CD4-positive, alpha-beta T cell treated with Interleukin-12 subunit alpha and Interleukin-12 subunit beta, for 1 hour (primary cell): Measurements from ENCODE around the gene RHBDF2.

Experiments
- DNase-seq: peaks from one replicate; pipeline ENCODE4 v3.0.0-alpha.2; 2020

RHBDF2 gene

DNA sequence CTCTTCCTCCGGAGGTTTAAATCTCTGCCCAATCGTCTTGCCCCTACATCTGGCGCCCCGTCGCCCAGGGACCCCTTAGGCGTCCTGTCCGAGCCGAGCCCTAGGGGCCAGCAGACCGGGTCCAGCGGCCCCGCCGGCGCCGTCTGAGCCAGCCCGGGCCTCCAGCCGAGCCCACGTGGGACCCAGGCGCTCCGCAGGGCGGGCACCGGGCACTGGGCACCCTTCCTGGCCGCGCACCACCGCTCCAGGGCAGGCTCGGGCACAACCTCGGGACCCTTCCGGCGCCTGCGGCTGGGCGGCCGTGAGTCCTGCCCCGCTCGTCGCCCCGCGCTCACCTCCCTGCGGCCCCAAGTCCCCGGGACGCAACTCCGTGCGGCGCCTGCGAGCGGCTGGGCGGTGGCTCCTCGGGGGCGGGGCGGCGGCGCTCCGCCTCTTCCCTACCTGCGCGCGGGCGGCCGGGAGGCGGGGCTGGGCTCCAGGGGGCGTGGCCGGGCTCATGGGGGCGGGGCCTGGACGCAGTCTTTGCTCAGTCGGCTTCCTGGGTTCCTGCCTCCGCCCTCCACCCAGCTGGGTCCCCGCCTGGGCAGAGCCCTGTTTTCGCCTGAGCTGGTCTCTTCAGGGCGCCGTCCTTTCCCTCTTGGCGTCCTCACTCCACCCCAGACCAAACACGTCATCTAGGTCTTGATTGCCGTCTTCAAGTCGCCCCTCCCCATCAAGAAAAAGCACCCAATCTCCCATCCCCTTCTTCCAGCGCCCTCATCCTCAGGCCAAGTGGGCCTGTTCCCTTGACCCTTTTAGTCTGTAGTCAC is at the start of gene RHBDF2:
Gene RHBDF2, minus strand, starts transcription at position 406 of the 809 bp plus-strand sequence. CDS start 19,899 bp downstream, outside the sequence.
- DNase-seq: peak; percentile 97

DNA sequence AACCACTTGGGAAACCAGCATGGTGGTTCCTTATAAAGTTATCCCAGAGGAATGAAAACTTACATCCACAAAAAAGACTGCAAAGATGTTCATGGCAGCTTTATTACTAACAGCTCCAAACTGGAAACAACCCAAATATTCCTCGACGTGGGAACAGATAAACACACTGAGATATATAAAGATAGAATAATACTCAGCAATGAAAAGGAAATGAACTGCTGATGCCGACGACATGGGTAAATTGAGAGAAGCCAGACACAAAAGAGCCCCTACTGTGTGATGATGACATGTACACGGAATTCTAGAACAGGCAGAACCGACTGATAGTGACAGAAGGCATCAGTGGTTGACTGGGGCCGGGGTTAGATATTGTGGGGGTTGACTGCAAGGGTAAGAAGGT is 48.3 kb upstream of the RHBDF2 start:
- DNase-seq: no peak

DNA sequence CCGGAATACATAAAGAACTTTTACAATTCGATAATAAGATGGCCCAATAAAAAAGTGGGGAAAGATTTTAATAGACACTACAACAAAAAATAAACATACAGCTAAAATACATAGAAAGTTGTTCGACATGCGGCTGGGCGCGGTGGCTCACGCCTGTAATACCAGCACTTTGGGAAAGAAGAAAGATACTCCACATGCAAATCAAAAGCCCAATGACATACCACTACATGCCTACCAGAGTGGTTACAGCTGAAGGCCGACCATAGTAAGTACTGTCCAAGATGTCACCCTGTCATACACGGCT is 47.9 kb upstream of the RHBDF2 start:
- DNase-seq: no peak

DNA sequence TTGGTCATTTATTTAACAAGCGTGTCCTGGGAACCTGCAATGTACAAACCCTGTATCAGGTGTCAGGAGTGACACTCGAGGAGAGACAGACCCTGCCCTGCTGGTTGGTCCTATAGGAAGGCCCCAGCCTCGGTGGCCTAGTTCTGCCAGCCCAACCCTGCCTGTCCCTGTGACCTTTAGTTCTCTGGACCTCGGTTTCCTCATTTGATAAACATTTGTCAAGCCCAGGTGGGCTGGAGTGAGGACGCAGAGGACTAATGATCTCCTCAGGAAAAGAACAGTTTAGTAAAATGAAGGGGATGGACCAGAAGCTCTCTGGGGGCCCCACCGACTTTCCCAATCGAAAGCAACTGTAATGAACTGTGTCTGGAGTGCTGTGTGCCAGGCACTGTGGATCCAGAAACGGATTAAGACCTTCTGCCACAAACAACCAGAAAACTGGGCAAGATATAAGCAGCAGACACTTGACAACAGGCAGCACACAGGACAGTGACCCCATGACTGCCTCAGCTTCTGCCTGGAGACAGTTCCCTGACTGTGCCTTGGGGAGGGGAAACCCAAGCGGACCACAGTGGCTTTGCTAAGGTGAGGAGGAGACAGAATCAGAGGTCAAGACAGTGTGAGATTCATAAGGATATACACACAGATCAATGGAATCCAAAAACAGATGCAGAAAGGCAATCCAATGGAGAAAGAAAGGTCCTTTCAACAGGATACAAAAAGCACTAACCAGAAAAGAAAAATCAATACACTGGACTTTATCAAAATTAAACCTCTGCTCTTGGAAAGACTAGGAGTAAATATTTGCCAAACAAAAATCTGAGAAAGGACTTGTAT is 47.4 kb upstream of the RHBDF2 start:
- no peak for DNase-seq

DNA sequence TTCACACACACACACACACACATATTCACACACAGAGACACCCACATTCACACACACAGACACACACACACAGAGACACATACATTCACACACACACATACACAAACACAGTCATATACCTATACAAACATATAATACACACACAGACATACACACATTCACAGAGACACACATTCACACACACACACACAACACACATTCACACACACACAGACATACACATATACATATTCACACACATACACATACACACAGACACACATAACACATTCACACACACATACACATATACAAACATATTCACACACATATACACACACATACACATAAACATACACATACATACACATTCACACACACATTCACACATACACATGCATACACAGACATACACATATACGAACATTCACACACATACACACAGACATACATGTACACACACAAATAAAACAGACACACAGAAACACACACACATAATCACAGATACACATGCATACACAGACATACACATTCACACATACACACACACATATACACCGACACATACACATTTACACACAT is 46.5 kb upstream of the RHBDF2 start:
- DNase-seq: no peak

DNA sequence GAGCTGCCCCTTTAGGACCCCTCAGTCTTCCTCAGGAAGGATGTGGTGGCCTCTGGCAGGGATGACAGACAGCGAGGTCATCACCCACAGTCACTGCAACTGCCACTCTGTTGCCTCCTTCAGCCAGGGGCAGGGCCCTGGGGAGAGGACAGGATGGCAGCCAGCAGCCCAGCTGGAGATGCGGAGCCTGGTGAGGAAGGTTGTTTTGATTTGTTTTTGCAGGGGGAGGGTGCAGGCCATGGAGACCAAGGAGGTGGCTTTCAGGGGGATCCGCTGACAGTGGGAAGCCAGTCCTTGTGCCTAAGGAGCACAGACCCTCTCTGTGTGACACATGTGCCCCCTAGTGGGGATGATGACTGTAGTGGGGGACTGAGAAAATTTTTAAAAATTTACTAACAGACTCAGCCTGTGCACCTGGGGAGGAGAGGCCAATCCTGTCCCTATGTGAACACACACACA is 46.0 kb upstream of the RHBDF2 start:
- peak; percentile 72 for DNase-seq

DNA sequence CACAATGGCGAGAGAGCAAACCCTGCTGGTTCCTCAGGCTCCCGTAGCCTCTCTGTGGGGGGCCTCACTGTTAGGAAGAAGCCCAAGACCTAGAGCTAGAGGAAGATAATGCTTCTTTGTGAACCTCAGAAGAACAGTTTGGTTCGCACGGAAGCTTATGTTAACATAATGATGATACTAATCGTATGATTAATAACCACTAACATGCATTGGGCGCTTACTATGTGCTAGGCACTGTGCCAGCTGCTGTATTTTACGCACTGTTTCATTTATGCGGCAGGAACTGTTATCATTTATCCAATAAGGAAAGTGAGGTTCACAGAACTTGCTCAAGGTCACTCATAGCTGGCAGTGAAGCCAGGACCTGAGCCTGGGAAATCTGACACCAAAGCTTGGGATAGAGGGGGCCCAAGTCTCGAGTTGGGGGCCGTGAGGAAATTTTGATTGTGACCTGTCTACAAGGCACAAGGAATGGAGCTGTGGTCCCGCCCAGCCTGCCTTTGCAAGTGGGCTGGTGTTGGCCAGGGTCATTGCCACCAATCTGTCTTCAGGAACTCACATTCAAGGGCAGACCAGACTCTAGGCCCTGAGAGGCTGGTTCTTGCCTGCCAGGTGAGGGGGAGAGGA is 45.4 kb upstream of the RHBDF2 start:
- no peak for DNase-seq

DNA sequence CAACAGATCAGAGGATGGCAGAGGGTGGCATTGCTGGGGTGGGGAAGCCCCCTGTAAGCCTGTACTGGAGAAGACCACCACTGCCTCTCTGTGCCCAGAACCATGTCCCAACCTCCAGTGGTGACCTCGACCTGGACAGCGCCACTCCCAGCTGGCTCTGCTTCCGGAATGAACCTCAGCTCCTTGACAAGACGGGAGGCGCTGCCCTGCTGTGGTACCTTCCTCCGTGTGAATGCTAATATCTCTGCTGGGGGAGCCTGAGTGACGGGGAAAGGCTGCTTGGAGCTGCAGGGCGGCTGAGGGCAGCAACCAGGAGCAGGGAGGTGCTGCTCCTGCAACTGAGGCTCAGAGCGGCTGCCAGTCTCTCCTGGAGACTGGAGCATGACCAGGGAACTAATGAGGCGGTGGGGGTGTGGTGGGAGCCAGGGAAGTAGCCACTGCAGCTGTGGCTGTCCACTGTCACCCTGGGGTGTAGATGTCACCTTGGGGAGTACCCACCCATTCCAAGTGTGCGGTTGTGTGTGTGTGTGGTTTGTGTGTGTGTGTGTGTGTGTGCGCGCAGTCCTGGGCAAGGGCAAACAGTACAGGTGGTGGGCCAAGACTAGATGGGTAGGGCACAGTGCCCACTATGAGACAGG is 44.8 kb upstream of the RHBDF2 start:
- no peak for DNase-seq

DNA sequence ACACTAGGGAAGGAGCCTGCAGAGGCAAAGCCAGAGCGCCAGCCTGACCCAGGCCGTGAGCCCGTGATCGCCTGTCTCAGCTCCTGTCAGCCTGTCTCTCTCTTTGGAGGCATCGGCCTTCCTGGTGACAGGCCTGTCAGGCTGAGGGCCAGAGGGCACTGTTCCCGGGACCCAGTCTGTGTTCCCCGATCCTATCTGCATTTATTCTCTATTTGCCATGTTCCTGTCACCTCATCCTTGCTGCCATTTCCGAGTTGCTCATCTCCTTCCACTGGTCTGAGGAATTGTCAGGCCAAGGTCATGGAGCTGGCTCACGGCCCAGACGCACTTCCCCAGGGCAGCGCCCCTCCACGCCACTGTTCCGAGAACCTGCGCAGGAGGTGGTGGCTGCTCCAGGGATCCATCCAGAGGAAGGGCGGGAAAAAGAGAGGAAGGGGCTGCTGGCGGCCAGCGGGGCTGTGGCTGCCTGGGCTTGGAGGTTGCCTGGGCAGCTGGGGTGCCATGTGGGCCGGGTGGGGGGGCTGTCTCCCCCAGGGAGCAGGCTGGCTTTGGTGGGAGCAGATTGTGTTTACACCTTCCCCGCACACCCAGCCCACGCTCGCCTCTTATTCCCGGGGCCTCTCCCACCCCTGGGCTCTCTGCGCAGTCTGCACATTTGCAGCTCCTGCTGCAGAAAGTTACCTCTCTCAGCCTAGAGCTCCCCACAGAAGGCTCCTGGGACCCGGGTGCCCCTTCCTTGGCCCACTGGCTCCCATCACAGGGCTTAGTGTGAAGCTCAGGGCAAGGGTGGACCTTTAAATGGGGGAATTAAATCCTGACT is 43.5 kb upstream of the RHBDF2 start:
- no peak for DNase-seq

DNA sequence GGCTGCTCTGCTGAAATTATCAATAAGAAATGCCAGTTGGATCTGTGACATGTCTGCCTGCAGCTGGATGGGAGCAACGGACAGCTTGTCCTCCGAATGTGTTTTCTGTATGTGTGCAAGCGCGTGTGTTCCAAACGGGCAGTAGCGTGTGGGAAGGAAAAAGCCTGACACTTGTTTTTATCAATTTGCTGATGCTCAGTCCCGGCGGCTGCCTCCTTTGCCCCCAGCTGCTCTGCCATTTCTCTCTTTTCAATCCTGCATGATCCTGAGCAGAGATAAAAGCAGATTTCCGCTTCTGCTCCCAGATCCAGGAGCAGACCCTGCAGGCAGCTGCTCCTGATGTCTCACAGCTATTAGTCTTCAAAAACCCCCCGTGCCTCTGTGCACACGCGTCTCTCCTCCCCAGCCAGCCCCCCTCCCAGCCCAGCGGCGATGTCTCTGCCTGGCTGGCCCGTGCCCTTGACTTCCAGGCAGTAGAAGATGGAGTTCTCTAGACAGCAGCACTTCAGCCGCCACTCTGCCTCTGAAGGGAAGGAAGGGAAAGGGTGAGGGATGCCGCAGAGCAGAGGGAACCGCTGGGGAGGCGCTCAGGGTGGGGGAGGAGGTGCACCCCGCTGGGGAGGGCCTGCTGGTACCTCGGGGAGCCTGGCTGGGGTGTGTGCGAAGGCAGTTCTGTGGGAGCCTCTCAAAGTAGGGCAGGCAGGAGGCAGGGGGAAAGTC is 42.8 kb upstream of the RHBDF2 start:
- no peak for DNase-seq

DNA sequence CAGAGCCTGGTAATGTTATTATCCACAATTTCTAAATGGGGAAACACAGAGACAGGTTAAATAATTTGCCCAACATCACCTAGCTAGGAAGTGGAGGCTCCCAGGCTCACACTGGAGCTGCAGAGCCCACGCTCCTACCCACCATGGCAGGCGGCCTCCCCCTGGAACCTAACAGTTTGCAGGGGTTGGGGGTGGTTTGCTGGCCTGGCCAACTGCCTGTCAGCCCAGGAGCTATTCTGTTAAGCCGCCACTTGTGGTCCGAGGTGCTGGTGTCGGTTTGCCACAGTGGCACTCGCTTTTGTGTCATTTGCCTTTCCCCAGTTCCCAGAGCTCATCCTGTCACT is 42.2 kb upstream of the RHBDF2 start:
- DNase-seq: no peak

DNA sequence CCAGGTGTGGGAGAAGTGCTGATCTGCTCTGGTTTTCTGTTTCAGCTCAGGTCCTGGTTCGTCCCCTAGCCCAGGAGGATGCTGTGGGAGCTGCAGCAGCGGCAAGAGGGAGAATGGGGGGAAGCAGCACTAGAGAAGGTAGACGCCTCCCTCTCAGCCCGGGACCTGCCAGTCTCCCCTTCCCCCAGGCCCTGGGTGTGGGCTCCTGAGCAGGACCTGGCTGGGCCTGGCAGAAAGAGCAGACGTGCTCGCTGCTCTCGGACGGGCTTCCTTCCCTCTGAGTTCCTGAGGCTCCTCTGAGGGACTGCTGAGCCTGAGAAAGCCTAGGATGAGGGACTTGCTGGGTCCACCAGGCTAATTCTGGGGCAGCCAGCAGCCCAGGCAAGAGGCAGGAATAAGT is 41.8 kb upstream of the RHBDF2 start:
- no peak for DNase-seq

DNA sequence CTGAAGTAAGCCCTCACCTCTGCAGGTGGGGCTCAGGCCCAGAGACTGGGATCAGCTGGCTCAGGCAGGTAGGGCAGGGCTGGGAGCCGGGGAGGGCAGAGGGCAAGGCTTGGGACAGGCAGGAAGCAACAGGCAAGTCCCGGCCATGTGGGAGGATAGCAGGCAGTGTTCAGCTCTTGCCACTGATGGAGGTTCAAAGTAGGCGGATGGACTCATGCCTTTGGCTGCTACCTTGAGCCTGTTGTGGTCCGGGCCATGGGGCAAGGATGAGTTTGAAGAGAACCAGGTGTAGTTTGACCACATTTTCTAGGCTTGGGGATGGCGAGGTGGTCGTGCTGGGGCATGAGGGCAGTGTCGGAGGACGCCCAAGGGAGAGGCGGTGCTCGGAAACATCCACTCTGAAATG is 41.3 kb upstream of the RHBDF2 start:
- no peak for DNase-seq

DNA sequence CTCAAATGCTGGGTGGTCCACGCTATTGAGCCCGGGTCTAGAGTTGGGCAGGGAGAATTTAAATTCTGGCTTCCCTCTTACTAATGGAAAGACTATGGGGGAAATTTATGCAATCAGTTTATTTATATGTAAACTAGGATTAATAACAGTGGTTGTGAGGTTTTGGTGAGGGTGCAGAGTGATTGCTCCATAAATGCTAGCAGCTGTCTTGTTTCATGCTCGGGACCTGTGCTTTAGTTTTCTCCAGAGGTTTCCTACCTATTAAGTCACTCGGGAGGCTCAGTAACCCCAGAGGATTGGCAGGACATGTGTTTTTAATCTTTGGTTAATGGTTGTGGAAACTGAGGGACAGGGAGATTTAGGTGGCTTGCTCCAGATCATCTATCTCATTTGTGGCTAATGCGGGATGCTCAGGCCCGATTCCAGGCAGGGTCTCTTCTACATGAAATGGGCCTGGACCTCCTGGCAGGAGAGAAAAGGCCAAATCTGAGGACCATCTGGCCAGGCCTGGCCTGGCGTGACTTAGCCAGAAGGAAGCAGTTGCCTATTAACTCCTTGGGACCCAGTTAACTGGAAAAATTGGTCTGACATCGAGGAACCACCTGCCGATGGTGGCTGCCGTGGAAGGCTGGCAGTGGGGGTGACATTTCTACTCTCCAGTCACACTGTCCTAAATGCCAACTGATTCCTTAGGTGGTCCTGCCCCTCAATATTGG is 40.7 kb upstream of the RHBDF2 start:
- no peak for DNase-seq

DNA sequence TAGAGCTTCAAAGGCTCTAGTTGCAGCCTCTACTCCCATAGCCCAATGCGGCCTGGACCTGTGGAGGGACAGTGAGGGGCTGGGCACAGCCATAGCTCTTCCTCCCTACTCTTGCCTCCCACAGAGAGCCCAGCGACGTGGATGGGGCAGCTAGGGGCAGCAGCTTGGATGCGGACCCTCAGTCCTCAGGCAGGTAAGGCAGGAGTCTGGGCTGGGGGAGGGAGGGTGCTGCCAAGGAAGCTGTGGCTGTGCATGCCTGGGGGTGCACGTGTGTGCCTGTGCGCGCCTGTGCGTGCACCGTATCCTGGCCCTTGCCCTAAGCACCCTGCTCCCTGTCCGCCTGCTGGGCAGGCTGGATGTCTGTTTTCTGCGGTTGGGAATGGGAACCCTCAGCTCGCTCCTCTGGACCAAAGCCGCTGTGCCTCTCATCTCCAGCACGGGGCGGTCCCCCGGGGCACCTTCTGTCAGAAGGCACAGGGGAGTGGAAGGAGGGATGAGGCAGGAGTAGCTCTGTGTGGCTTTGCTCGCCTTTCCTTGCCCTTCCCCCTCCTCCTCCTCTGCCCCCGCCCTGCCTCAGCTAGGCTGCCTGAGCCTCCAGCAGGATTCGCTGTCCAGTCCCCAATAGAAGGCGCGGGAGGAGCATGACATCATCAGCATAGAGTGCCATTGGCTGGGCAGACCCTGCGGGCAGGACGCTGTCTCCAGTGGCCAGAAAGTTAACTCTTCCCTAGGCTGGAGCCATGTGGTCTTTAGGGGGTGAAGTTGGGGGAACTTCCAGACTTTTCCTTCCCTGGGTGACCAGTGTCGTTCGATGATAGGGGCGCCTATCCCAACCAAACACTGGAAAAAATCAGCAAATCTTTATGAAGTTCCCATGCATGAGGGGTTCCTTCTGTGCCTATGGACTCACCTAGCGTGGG is 39.4 kb upstream of the RHBDF2 start:
- DNase-seq: peak; percentile 30

DNA sequence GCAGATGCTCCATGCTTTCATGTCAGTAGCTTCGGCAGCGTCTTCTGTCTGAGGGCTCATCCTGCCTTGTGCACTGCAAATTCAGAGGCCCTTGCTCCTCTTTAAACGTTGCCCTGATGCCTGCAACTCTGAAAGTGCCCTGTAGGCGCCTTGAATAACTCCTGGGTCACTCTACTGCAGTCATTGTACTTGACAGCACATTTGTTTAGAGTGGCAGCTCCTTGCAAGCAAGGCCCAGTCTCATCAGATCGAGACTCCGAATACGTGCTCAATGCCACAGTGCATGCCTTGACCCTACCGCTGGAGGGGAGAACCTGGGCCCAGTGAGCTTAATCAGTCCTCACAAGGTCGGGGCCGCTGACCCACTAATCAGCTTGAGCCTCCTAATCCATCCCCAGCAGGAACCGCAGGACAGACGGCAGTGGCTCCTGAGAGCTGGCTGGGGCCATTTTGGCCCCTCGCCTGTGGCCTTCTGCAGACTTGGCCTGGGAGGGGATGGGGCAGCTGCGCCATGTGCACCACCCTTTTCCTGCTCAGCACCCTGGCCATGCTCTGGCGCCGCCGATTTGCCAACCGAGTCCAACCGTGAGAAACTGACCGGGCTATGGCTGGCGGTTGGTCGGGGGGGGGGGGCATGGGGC is 38.5 kb upstream of the RHBDF2 start, which contains the start of gene PRCD:
Gene PRCD, plus strand, starts transcription at position 414 of the 641 bp plus-strand sequence. Its CDS starts 98 bp downstream, at position 512.
- DNase-seq: no peak

DNA sequence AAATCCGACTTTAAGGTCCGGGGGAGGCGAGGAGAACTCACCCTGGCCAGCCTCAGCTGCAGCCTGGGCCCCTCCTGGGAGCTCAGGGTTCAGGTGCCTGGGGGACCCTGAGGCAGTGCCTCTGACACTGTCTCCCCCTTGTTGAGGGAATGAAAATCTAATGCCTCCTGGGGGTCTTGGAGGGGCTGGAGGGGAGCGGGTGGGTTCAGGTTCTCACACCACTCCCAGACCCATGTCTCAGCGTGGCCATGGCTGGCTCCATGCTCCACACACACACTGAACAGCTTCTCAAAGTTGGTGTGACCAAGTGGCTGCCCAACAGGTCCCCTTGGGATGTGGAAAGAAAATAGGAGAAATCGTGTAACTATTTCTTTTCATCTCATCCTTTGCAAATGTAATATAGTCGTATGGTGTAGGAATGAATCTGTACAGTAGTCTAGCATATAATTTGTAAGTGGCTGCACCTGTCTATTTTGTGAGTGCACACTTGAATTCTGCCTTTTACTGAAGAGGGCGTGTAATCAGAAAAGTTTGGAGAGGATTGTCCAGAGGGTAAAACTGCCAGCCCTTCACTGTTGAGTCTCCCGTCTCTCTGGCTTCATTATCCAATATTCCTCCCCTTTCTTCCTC is 37.8 kb upstream of the RHBDF2 start:
- DNase-seq: no peak

DNA sequence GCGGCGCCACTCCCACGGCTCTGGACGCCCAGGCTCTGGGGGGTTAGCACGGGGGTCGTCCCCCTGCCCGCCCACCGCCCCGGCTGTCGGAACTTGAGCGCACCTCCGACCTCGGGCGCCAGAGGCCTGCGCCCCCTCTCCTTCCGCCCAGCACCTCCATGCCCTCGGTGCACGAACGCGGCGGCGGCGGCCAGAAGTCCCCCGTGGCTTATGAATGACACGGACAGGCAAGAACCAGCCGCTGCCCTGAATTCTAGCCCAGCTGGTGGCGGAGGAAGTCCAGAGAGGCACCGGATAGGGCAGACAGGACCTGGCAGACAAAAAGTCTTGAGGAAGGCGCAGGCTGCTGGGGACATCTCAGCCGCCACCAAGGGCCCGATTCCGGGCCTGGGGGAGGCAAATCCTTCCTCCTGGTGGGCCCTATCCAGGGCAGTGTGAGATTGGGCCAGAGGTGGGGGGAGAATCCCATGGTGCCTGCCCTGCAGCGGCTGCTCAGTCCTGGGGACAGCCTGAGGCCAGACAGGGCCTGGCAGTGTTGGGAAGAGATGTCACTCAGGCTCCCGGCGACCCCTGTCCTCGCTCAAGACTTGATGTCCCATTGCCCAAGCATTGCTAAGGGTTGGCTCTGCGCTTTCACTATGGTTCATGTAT is 37.2 kb upstream of the RHBDF2 start:
- DNase-seq: no peak
